Left lung (tissue), 10 donors: ENCODE results near the gene HTRA2. TPM values are rescaled to one million over a fixed set of nuclear protein-coding genes. Genes with fewer than 3 reads are reported as not detected.
A peak's percentile ranks its signal among the peaks of the same experiment; 100 is the strongest.

Experiments
- ATAC-seq: fragments of 200-7000 bp; cut with Tn5 transposase; one replicate; pipeline ENCODE4 v1.9.1; 2020; ENCODE audit warnings: moderate library complexity
- DNase-seq, 4 donors: peaks; one replicate each; pipeline ENCODE4 v3.0.0-alpha.2; 2013 to 2020
- H3K27ac ChIP-seq, 2 donors: fragments of 200-600 bp; sonication (generic) in 1 of 2; one replicate each; pipeline versions ENCODE4 v1.5.0 to v1.8.0; 2020 to 2021
- H3K27me3 ChIP-seq, 2 donors: fragments of 200-600 bp; sonication (generic) in 1 of 2; one replicate each; pipeline versions ENCODE4 v1.5.0 to v1.8.0; 2020 to 2021
- H3K36me3 ChIP-seq, 2 donors: fragments of 200-600 bp; sonication (generic) in 1 of 2; one replicate each; pipeline versions ENCODE4 v1.5.0 to v1.8.0; 2020 to 2021
- H3K4me1 ChIP-seq, 2 donors: fragments of 200-600 bp; one replicate each; pipeline ENCODE4 v1.8.0; 2021
- H3K4me3 ChIP-seq, 2 donors: fragments of 200-600 bp; sonication (generic) in 1 of 2; one replicate each; pipeline versions ENCODE4 v1.5.0 to v1.8.0; 2020 to 2021; ENCODE audit warnings: mild to moderate bottlenecking in 1 of 2
- H3K9me3 ChIP-seq, 2 donors: fragments of 200-600 bp; sonication (generic) in 1 of 2; one replicate each; pipeline versions ENCODE4 v1.5.0 to v1.8.0; 2020 to 2021
- intact Hi-C, 2 donors: fragments of 100-400 bp; cut with DNase I; formaldehyde crosslinking; loops; one replicate each; pipeline versions ENCODE4 v1.11.2 to v1.14.2; 2022
- polyA plus RNA-seq, 6 donors: library from polyadenylated mRNA; unstranded; fragments of 120-200 nt; gene quantifications; one replicate each; pipeline ENCODE4 v1.2.1, GENCODE V29; 2013; ENCODE audit not compliant: insufficient read length in 6 of 6
- total RNA-seq, 2 donors: library from RNA; stranded (reverse); fragmentation: NEBNext Ultra II Directional; extraction: Animal tissue kit (Norgen Biotek cat#: 25700); gene quantifications; one replicate each; pipeline ENCODE4 v1.2.1, GENCODE V29; 2021
- TF ChIP-seq, protein P1 (sequence below), 2 donors: fragments of 200-600 bp; sonication (generic) in 1 of 2; IDR thresholded peaks; one replicate each; pipeline versions ENCODE4 v1.5.0 to v1.8.0; 2021; ENCODE audit warnings: antibody characterized with exemption in 2 of 2
- donor health status: DM: no; HTN: yes; CAD: no.
- donor health status: DM: no; HTN: no; CAD: no.

Gene HTRA2
- total and polyA plus RNA-seq, 8 donors = 29.4 to 36.6 (median 33.9) TPM

DNA sequence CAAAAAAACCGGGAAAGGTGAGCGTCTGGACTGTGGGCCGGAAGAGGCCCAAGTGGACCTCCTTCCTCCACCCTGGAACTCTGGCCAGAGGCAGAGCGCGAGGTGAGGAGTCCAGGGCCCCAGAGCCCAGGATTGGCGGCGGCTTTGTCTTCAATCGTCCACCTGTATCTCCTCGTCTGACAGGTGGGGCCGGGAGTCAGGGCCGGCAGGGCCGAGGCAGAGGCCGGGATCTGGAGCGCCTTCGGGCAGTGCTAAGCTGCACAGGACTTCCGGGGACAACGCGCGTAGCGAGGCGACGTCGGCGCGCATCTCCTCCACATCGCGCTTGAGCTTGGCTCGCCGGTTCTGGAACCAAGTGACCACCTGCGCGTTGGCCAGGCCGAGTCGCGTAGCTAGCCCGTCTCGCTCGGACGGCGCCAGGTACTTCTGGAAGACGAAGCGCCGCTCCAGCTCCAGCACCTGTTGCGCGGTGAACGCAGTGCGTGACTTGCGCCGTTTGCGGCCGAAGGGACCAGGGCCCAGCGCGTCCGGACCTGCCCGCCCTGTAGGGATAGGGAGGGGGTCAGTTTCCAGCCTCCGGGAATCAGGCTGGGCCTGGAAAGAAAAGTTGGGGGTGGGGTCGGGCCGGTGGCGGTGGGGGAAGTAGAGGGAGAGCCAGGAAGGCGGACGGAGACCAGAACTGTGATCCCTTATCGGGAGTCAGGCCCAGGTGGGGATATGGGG is 31.8 kb upstream of the HTRA2 start:
- peak overlapping the region in 1 of 2 donors; percentile 33 for H3K27ac ChIP-seq
- peak in 2 of 4 donors; percentile 19 to 88 for DNase-seq
- ATAC-seq = peak; percentile 65
- TF ChIP-seq, protein P1, sequence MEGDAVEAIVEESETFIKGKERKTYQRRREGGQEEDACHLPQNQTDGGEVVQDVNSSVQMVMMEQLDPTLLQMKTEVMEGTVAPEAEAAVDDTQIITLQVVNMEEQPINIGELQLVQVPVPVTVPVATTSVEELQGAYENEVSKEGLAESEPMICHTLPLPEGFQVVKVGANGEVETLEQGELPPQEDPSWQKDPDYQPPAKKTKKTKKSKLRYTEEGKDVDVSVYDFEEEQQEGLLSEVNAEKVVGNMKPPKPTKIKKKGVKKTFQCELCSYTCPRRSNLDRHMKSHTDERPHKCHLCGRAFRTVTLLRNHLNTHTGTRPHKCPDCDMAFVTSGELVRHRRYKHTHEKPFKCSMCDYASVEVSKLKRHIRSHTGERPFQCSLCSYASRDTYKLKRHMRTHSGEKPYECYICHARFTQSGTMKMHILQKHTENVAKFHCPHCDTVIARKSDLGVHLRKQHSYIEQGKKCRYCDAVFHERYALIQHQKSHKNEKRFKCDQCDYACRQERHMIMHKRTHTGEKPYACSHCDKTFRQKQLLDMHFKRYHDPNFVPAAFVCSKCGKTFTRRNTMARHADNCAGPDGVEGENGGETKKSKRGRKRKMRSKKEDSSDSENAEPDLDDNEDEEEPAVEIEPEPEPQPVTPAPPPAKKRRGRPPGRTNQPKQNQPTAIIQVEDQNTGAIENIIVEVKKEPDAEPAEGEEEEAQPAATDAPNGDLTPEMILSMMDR (IDR thresholded peaks at IDR 0.05) = no peak
- no peaks in the 10 kb centered on the region for H3K9me3 ChIP-seq
- H3K4me1 ChIP-seq = peaks cover 21 to 41% of the 10 kb centered on the region in 2 donors
- peaks cover 30 to 64% of the 10 kb centered on the region in 2 donors for H3K27me3 ChIP-seq
- peaks cover 0 to 17% of the 10 kb centered on the region in 2 donors for H3K36me3 ChIP-seq
- intact Hi-C loops = no loop called here
- peak overlapping the region; percentile 33 to 53 for H3K4me3 ChIP-seq

DNA sequence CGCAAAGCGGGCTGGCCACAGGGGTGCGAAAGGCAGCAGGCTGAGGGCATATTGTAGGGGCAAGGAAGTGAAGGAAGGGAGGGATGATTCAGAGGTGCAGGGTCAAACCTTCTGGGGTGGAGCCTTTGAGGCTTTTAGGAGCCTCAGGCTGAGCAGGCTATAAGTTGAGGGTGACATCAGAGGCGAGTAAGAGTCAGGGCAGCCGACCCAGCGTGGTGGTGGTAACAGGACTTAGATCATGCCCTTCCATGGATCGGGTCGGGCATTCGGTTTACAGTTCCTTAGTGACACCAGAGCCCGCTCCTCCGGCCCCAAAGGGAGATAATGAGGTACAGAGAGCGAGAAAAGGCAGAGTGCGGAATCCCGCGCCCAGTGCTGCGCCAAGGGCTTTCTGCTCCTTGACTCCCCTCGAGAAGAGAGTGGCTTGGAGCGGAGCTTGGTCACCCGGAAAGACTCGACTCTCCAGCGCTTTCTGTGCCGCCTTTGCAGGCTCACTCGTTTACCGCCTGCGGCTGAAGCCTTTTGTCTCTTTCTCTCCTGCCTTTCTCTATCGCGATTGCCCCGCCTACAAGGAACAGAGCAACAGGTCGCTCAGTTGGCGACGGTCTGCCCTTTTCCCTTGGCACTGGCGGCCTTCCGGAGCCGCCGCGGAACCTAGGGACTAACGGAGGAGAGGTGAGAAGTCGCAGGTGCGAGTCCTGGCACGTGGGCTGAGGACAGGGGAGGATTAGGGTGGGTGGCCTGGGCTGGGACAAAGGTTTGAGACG is 31.1 kb upstream of the HTRA2 start:
- Histone ChIP-seq H3K9me3 (no peaks in the 10 kb centered on the region), H3K27ac (no peak overlapping the region), H3K4me1 (peaks cover 24 to 48% of the 10 kb centered on the region in 2 donors), H3K36me3 (peaks cover 0 to 10% of the 10 kb centered on the region in 2 donors), H3K27me3 (peaks cover 30 to 72% of the 10 kb centered on the region in 2 donors), H3K4me3 (peak overlapping the region; percentile 33 to 53)
- intact Hi-C loops = no loop called here
- DNase-seq = peak in 1 of 4 donors; percentile 20
- TF ChIP-seq, protein P1 (IDR thresholded peaks at IDR 0.05) = no peak
- peak; percentile 19 for ATAC-seq

DNA sequence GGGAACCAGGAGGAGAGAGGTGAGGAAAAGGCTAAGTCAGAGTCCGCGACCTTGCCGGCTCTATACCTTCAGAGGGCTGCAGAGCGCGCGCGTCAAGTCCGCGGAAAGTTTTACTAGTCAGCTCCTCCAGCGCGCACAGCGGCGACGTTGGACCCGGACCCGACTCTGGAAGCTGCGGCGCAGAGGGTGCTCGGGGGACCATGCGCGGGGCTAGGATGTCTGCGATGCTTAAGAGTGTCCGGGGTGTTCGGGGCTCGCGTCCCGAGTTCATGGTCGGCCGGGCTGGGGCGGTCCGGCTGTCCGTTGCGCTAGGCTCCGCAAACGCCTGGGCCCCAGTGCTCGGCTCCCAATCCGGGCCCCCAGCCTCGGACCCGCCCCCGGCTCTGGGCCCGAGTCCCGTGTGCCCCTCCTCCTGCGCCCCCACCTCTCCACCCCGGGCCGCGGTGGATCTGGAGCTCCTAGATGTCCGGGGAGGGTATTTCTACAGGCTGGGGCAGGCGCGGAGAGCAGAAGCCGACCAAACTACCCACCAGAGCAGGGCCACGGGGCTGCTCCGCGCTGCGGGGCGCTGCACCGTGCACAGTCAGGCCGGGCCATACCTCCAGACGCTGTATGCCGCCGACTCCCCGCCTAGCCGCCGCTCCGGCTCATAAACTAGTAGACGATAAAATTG is 30.3 kb upstream of the HTRA2 start, which contains the start of gene LBX2:
Gene LBX2, minus strand, starts transcription at position 337 of the 673 bp plus-strand sequence. Its CDS starts 66 bp downstream, at position 271.
- peak; percentile 1 for ATAC-seq
- Histone ChIP-seq H3K27ac (no peak within 1 kb of the TSS), H3K36me3 (peaks cover 0 to 3% of the 10 kb centered on the region in 2 donors), H3K27me3 (peaks cover 30 to 72% of the 10 kb centered on the region in 2 donors), H3K4me1 (peaks cover 25 to 55% of the 10 kb centered on the region in 2 donors), H3K4me3 (peak within 1 kb of the TSS; percentile 33 to 53), H3K9me3 (no peaks in the 10 kb centered on the region)
- TF ChIP-seq, protein P1 (IDR thresholded peaks at IDR 0.05) = no peak
- intact Hi-C loops = no loop called here
- DNase-seq = peak in 1 of 4 donors; percentile 81

DNA sequence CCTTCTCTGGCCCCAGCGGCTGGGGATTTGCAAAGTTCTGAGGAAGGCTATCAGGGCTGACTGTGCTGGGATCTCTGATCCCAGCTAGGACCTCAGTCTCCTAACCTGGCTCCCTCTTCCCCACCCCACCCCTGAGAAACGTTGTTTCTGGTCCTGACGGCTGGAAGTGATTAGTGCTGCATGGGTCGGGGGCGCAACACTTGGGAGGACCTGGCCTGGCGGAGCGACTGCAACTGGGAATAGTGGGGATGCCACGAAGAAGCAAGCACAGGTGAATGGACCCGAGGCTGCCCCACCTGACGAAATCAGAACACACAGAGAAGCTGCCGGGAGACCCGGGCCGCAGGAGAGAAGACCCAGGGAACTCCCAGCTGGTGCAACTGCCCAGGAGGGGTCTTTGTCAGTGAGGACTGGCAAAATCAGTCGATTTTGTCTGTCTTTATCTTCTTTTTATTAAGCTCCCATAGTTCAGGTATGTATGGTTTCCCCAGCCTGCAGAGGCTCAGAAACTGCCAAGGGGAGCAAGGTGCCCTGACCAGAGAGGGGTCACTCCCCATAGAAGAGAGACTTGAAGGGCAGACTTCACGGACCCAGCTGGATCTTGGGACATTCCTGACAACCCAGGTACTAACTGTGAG is 29.7 kb upstream of the HTRA2 start:
- Histone ChIP-seq H3K9me3 (no peaks in the 10 kb centered on the region), H3K4me1 (peaks cover 25 to 62% of the 10 kb centered on the region in 2 donors), H3K4me3 (peak overlapping the region in 1 of 2 donors; percentile 53), H3K27me3 (peaks cover 30 to 72% of the 10 kb centered on the region in 2 donors), H3K27ac (no peak overlapping the region), H3K36me3 (peaks cover 0 to 5% of the 10 kb centered on the region in 2 donors)
- DNase-seq = peak in 1 of 4 donors; percentile 67
- intact Hi-C loops = no loop called here
- ATAC-seq = no peak
- TF ChIP-seq, protein P1 (IDR thresholded peaks at IDR 0.05) = no peak
